Measurements from ENCODE around the gene BHLHE41. TPM values are rescaled to one million over a fixed set of nuclear protein-coding genes. Genes with fewer than 3 reads are reported as not detected.

BHLHE41 gene
- total and polyA plus RNA-seq, 9 of the 15 experiments (the other 6 are each of a cell fraction or from before 2014, with no cell fraction given) = not detected

DNA sequence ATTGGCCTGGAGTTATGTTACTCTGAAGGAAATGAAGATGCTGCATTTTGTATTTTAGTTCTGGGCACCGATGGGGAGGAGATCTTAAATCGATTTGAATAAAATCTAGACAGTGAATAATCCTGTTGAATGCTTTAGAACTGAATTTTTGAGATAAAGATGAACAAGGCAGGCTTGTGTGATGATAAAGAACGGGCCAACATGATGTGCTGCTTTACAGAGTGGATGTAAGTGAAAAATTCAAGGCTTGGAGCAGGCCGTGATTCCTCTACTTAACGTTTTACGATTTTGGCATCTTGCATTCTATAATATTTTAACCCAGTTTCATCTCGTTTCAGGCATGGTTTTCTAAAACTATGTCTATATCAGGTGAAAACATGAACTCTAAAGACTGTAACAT, 23.5 kb upstream of the BHLHE41 start:
- Histone ChIP-seq H3K4me1 (replicated peaks in 1 of 2; ENCODE audit: control insufficient read depth in 2 of 2, insufficient read depth in 2 of 2, low read length in 2 of 2) (no peaks in the 10 kb centered on the region), H3K9me1 (ENCODE audit: control insufficient read depth, insufficient read depth, low read length) (no peaks in the 10 kb centered on the region), H3K79me2 (ENCODE audit: control insufficient read depth, insufficient read depth, low read length) (no peaks in the 10 kb centered on the region), H2AFZ (ENCODE audit: low read depth, low read length) (no peak overlapping the region), H3K9me3 (replicated peaks; ENCODE audit: control insufficient read depth, insufficient read depth, low read depth, low read length) (no peaks in the 10 kb centered on the region), H3K36me3 (ENCODE audit: control insufficient read depth, insufficient read depth, low read length) (no peaks in the 10 kb centered on the region), H3K27me3 (ENCODE audit: control insufficient read depth in 2 of 2, insufficient read depth in 2 of 2, low read length in 2 of 2) (peaks cover 4 to 11% of the 10 kb centered on the region in 2 experiments), H3K4me3 (no peak overlapping the region), H4K20me1 (replicated peaks; ENCODE audit: control insufficient read depth, insufficient read depth, low read length) (no peaks in the 10 kb centered on the region), H3K4me2 (ENCODE audit: insufficient read depth, low read length) (no peak overlapping the region), H3K9ac (ENCODE audit: insufficient read depth in 1 of 2, low read depth in 2 of 2, low read length in 2 of 2) (no peak overlapping the region), H3K27ac (ENCODE audit: extremely low read depth, low read depth, low read length) (no peak overlapping the region)
- in situ Hi-C loops (cut with MboI) (no loop called here), intact Hi-C loops (cut with micrococcal nuclease) (no loop called here)
- no TSS peak for BruUV-seq (replicated peaks)
- ATAC-seq = no peak
- FAIRE-seq = no peak
- CTCF ChIA-PET (ENCODE audit: low intra/inter-chr PET ratio) = no interaction called here
- POLR2A ChIA-PET = no interaction called here
- DNase-seq (ENCODE audit: extremely low read depth in 1 of 4, low spot score in 3 of 4) = no peak
- no peak for TF ChIP-seq MXI1 (IDR thresholded peaks at IDR 0.05; ENCODE audit: low read depth, low read length)
- no peak for TF ChIP-seq JUN (IDR thresholded peaks at IDR 0.05; ENCODE audit: borderline replicate concordance, low read depth, low read length)
- TF ChIP-seq JUN (CRISPR knock-in tag; IDR thresholded peaks at IDR 0.05; ENCODE audit: borderline replicate concordance) = no peak
- no peak for TF ChIP-seq ZNF197 (CRISPR knock-in tag; IDR thresholded peaks at IDR 0.05; ENCODE audit: low read depth)
- no peak for TF ChIP-seq KAT8 (IDR thresholded peaks at IDR 0.05; ENCODE audit: low read depth)
- TF ChIP-seq PHB (CRISPR knock-in tag; IDR thresholded peaks at IDR 0.05) = no peak
- under 1% methylated on average over 7 of the region's 7 CpGs for WGBS (ENCODE audit: insufficient coverage, low coverage, missing lambda C conversion rate)

DNA sequence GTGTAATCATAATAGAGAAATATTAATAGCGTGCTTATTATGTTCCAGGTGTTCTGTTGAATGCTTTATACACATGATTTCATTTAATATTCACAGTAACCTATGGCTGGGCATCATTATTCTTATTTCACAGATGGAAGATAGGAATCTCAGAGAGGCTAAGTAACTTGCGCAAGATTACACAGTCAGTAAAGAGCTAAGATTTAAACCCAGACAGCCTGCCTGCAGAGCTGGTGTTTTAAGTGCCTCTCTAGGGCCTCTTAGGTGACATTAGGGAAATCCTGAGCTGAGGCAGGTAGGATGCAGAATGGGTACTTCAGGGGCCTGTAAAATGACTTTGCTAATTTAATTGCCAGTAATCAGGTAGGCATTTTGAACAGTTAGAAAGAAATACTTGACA, 18.5 kb upstream of the BHLHE41 start:
- no peak overlapping the region for H3K27ac ChIP-seq (ENCODE audit: extremely low read depth, low read depth, low read length)
- H3K4me2 ChIP-seq (ENCODE audit: insufficient read depth, low read length) = no peak overlapping the region
- no peak overlapping the region for H3K4me3 ChIP-seq
- H3K4me1 ChIP-seq (replicated peaks in 1 of 2; ENCODE audit: control insufficient read depth in 2 of 2, insufficient read depth in 2 of 2, low read length in 2 of 2) = no peaks in the 10 kb centered on the region
- ATAC-seq (no peak), DNase-seq (ENCODE audit: extremely low read depth in 1 of 4, low spot score in 3 of 4) (no peak), FAIRE-seq (no peak)
- no peaks in the 10 kb centered on the region for H3K9me3 ChIP-seq (replicated peaks; ENCODE audit: control insufficient read depth, insufficient read depth, low read depth, low read length)
- H4K20me1 ChIP-seq (replicated peaks; ENCODE audit: control insufficient read depth, insufficient read depth, low read length) = no peaks in the 10 kb centered on the region
- H3K9me1 ChIP-seq (ENCODE audit: control insufficient read depth, insufficient read depth, low read length) = no peaks in the 10 kb centered on the region
- intact Hi-C loops (cut with micrococcal nuclease) = no loop called here
- H3K36me3 ChIP-seq (ENCODE audit: control insufficient read depth, insufficient read depth, low read length) = no peaks in the 10 kb centered on the region
- H3K27me3 ChIP-seq (ENCODE audit: control insufficient read depth in 2 of 2, insufficient read depth in 2 of 2, low read length in 2 of 2) = peaks cover 4 to 11% of the 10 kb centered on the region in 2 experiments
- BruUV-seq (replicated peaks) = no TSS peak
- in situ Hi-C loops (cut with MboI) = no loop called here
- TF ChIP-seq CEBPB (tag; IDR thresholded peaks at IDR 0.05) = peak; percentile 56; the same call in 1 of the 2 replicates
- no peak for TF ChIP-seq TCFL5 (CRISPR knock-in tag; conservative IDR thresholded peaks at IDR 0.05)
- TF ChIP-seq, protein P1, sequence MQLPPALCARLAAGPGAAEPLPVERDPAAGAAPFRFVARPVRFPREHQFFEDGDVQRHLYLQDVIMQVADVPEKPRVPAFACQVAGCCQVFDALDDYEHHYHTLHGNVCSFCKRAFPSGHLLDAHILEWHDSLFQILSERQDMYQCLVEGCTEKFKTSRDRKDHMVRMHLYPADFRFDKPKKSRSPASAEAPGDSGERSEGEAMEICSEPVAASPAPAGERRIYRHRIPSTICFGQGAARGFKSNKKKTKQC (CRISPR knock-in tag; IDR thresholded peaks at IDR 0.05) = no peak
- no peak for TF ChIP-seq CEBPG (CRISPR knock-in tag; IDR thresholded peaks at IDR 0.05)
- 0 out of 4 replicates have a peak, but pooled peaks of 1 of the 2 experiments have one; percentile 14 for TF ChIP-seq CEBPG (tag; conservative IDR thresholded peaks at IDR 0.05 in 1 of 2, IDR thresholded peaks at IDR 0.05 in 1 of 2)
- TF ChIP-seq ZNF561 (CRISPR knock-in tag; conservative IDR thresholded peaks at IDR 0.05) = no peak
- TF ChIP-seq MYC (IDR thresholded peaks at IDR 0.05; ENCODE audit: low read depth, low read length) = no peak
- no peak for TF ChIP-seq MYC (CRISPR knock-in tag; IDR thresholded peaks at IDR 0.05; ENCODE audit: borderline replicate concordance, low read depth)
- TF ChIP-seq NFYB (IDR thresholded peaks at IDR 0.05; ENCODE audit: extremely low read depth, insufficient read length) = no peak
- no peak for TF ChIP-seq PURB (CRISPR knock-in tag; IDR thresholded peaks at IDR 0.05; ENCODE audit: low read depth)
- TF ChIP-seq, protein P2, sequence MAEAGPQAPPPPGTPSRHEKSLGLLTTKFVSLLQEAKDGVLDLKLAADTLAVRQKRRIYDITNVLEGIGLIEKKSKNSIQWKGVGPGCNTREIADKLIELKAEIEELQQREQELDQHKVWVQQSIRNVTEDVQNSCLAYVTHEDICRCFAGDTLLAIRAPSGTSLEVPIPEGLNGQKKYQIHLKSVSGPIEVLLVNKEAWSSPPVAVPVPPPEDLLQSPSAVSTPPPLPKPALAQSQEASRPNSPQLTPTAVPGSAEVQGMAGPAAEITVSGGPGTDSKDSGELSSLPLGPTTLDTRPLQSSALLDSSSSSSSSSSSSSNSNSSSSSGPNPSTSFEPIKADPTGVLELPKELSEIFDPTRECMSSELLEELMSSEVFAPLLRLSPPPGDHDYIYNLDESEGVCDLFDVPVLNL (CRISPR knock-in tag; IDR thresholded peaks at IDR 0.05; ENCODE audit: low read depth) = no peak
- no peak for TF ChIP-seq SETDB1 (IDR thresholded peaks at IDR 0.05; ENCODE audit: low read length)
- CTCF ChIA-PET (ENCODE audit: low intra/inter-chr PET ratio) = no interaction called here
- H3K79me2 ChIP-seq (ENCODE audit: control insufficient read depth, insufficient read depth, low read length) = no peaks in the 10 kb centered on the region
- POLR2A ChIA-PET = no interaction called here
- 12% methylated on average over 2 of the region's 2 CpGs for WGBS (ENCODE audit: insufficient coverage, low coverage, missing lambda C conversion rate)
- no peak overlapping the region for H3K9ac ChIP-seq (ENCODE audit: insufficient read depth in 1 of 2, low read depth in 2 of 2, low read length in 2 of 2)
- H2AFZ ChIP-seq (ENCODE audit: low read depth, low read length) = no peak overlapping the region

All from K562 (cell line).